ENCODE data around the gene PRCP. TPM values are rescaled to one million over a fixed set of nuclear protein-coding genes. Genes with fewer than 3 reads are reported as not detected.

PRCP gene
- total and polyA plus RNA-seq, 2 experiments from 2014 or later, result 33.3 to 52.8 TPM

DNA sequence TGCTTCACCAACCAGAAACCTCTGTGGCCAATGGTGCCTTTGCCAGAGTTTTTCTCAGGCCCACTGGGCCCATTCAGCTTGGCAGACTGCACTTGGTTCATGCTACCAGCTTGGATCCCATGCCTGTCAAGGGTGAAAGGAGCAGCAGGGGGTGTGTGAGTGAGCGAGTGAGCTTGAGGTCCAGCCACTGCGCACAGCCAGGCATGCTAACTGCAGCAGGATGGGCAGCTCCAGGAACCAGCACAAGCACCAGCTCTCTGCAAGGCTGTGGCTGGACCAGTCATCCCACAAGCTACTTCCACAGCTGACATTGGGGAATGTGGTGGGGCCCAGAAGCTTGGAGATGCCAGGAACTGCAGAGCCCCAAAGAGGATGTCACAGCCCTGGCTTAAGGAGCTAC, 42.1 kb upstream of the PRCP start:
- H3K9me3 Mint-ChIP-seq, result no peaks in the 10 kb centered on the region; the same call in 1 of the 3 replicates
- ATAC-seq (no peak), DNase-seq (ENCODE audit: low spot score) (no peak)
- Histone ChIP-seq H3K9me2 (ENCODE audit: insufficient read depth) (peaks cover 4% of the 10 kb centered on the region; the same call in 1 of the 2 replicates), H3K4me3 (no peak overlapping the region), H4K20me1 (replicated peaks; ENCODE audit: insufficient read depth) (no peaks in the 10 kb centered on the region), H3K27me3 (ENCODE audit: insufficient read depth) (no peaks in the 10 kb centered on the region), H3K4me2 (no peak overlapping the region), H2AFZ (no peak overlapping the region), H3F3A (replicated peaks; ENCODE audit: low read depth) (no peaks in the 10 kb centered on the region), H3K79me2 (replicated peaks; ENCODE audit: insufficient read depth) (no peaks in the 10 kb centered on the region), H3K4me1 (ENCODE audit: insufficient read depth) (no peaks in the 10 kb centered on the region), H3K27ac (ENCODE audit: low read depth) (no peak overlapping the region), H3K36me3 (ENCODE audit: insufficient read depth) (no peaks in the 10 kb centered on the region)
- H3K27me3 Mint-ChIP-seq (ENCODE audit: insufficient read depth, low read depth, poor library complexity), result peaks cover 5% of the 10 kb centered on the region
- no peak overlapping the region for H3K4me3 Mint-ChIP-seq
- no peaks in the 10 kb centered on the region for H3K4me1 Mint-ChIP-seq
- H3K36me3 Mint-ChIP-seq (ENCODE audit: low read depth), result 0 out of 3 replicates have a peak, but pooled peaks cover 3% of the 10 kb centered on the region
- H3K27ac Mint-ChIP-seq, result no peak overlapping the region
- TF ChIP-seq, protein P1, sequence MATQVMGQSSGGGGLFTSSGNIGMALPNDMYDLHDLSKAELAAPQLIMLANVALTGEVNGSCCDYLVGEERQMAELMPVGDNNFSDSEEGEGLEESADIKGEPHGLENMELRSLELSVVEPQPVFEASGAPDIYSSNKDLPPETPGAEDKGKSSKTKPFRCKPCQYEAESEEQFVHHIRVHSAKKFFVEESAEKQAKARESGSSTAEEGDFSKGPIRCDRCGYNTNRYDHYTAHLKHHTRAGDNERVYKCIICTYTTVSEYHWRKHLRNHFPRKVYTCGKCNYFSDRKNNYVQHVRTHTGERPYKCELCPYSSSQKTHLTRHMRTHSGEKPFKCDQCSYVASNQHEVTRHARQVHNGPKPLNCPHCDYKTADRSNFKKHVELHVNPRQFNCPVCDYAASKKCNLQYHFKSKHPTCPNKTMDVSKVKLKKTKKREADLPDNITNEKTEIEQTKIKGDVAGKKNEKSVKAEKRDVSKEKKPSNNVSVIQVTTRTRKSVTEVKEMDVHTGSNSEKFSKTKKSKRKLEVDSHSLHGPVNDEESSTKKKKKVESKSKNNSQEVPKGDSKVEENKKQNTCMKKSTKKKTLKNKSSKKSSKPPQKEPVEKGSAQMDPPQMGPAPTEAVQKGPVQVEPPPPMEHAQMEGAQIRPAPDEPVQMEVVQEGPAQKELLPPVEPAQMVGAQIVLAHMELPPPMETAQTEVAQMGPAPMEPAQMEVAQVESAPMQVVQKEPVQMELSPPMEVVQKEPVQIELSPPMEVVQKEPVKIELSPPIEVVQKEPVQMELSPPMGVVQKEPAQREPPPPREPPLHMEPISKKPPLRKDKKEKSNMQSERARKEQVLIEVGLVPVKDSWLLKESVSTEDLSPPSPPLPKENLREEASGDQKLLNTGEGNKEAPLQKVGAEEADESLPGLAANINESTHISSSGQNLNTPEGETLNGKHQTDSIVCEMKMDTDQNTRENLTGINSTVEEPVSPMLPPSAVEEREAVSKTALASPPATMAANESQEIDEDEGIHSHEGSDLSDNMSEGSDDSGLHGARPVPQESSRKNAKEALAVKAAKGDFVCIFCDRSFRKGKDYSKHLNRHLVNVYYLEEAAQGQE (IDR thresholded peaks at IDR 0.05; ENCODE audit: unreplicated experiment), result no peak
- TF ChIP-seq STAT1 (IDR thresholded peaks at IDR 0.05; ENCODE audit: unreplicated experiment), result no peak
- no peak for TF ChIP-seq POLR2AphosphoS5 (IDR thresholded peaks at IDR 0.05; ENCODE audit: low read depth)
- TF ChIP-seq, protein P2, sequence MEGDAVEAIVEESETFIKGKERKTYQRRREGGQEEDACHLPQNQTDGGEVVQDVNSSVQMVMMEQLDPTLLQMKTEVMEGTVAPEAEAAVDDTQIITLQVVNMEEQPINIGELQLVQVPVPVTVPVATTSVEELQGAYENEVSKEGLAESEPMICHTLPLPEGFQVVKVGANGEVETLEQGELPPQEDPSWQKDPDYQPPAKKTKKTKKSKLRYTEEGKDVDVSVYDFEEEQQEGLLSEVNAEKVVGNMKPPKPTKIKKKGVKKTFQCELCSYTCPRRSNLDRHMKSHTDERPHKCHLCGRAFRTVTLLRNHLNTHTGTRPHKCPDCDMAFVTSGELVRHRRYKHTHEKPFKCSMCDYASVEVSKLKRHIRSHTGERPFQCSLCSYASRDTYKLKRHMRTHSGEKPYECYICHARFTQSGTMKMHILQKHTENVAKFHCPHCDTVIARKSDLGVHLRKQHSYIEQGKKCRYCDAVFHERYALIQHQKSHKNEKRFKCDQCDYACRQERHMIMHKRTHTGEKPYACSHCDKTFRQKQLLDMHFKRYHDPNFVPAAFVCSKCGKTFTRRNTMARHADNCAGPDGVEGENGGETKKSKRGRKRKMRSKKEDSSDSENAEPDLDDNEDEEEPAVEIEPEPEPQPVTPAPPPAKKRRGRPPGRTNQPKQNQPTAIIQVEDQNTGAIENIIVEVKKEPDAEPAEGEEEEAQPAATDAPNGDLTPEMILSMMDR (conservative IDR thresholded peaks at IDR 0.05; ENCODE audit: low read depth in 2 of 2), result no peak
- TF ChIP-seq EZH2 (IDR thresholded peaks at IDR 0.05; ENCODE audit: low read depth, unreplicated experiment), result no peak
- TF ChIP-seq NANOG (IDR thresholded peaks at IDR 0.05; ENCODE audit: borderline replicate concordance), result no peak
- no peak for TF ChIP-seq ETS1 (IDR thresholded peaks at IDR 0.05)
- TF ChIP-seq ZNF114 (CRISPR knock-in tag; IDR thresholded peaks at IDR 0.05), result no peak
- TF ChIP-seq ZNF331 (CRISPR knock-in tag; IDR thresholded peaks at IDR 0.05; ENCODE audit: low read depth), result no peak
- no peak for TF ChIP-seq EZH2phosphoT487 (IDR thresholded peaks at IDR 0.05; ENCODE audit: unreplicated experiment)
